PC-3 (cell line): ENCODE data around the gene ST3GAL3. TPM values are rescaled to one million over a fixed set of nuclear protein-coding genes. Genes with fewer than 3 reads are reported as not detected.

Experiments used
- ATAC-seq: fragments of 200-7000 bp; cut with Tn5 transposase; 2 replicates; pipeline ENCODE4 v1.9.1; 2020; ENCODE audit warnings: mild to moderate bottlenecking, moderate library complexity
- BruUV-seq: library from RNA; stranded (reverse); fragments of 400-500 nt; replicated peaks from 2 replicates; lab custom pipeline; 2021; lab: Mats Ljungman, UMichigan
- CTCF ChIA-PET: fragments of 300-600 bp; sonication (Branson Sonifier 250); formaldehyde crosslinking; loops from one replicate; lab custom pipeline; 2022; ENCODE audit warnings: antibody characterized with exemption; lab: Charles Lee
- POLR2A ChIA-PET: fragments of 300-600 bp; sonication (Branson Sonifier 250); formaldehyde crosslinking; loops from one replicate; lab custom pipeline; 2022; ENCODE audit warnings: antibody characterized with exemption; ENCODE audit not compliant: unreplicated experiment; lab: Charles Lee
- DNase-seq: peaks from one replicate; pipeline ENCODE4 v3.0.0-alpha.2; 2015
- H2AFZ ChIP-seq: fragments of 300-600 bp; sonication (generic); 2 replicates; pipeline ENCODE4 v1.6.0; 2016; ENCODE audit warnings: antibody characterized with exemption, low read length
- H3F3A ChIP-seq: fragments of 300-600 bp; sonication (generic); one replicate; pipeline ENCODE4 v1.6.0; 2017; ENCODE audit warnings: antibody characterized with exemption, low read length, control low read depth, mild to moderate bottlenecking; ENCODE audit not compliant: unreplicated experiment
- H3K27ac ChIP-seq: fragments of 300-600 bp; sonication (generic); 2 replicates; pipeline ENCODE4 v1.5.1; 2016; ENCODE audit warnings: mild to moderate bottlenecking, low read length
- H3K27me3 ChIP-seq: fragments of 300-600 bp; sonication (generic); 2 replicates; pipeline ENCODE4 v1.6.1; 2016; ENCODE audit warnings: low read length, mixed read lengths
- H3K36me3 ChIP-seq: fragments of 300-600 bp; sonication (generic); 2 replicates; pipeline ENCODE4 v1.6.1; 2016; ENCODE audit warnings: low read depth, mixed run types, low read length, mixed read lengths
- H3K4me1 ChIP-seq: fragments of 300-600 bp; sonication (generic); 2 replicates; pipeline ENCODE4 v1.5.1; 2016; ENCODE audit warnings: low read length; ENCODE audit not compliant: insufficient read depth
- H3K4me2 ChIP-seq: fragments of 300-600 bp; sonication (generic); 2 replicates; pipeline ENCODE4 v1.6.0; 2016; ENCODE audit warnings: low read length
- H3K4me3 ChIP-seq: fragments of 300-600 bp; sonication (generic); 2 replicates; pipeline ENCODE4 v1.5.1; 2016; ENCODE audit warnings: mild to moderate bottlenecking, low read length, mixed read lengths
- H3K79me2 ChIP-seq: fragments of 300-600 bp; sonication (generic); 2 replicates; pipeline ENCODE4 v1.6.1; 2017; ENCODE audit warnings: low read length, mixed read lengths
- H3K9ac ChIP-seq: fragments of 300-600 bp; sonication (generic); 2 replicates; pipeline ENCODE4 v1.6.0; 2016; ENCODE audit warnings: mild to moderate bottlenecking, low read length
- H3K9me2 ChIP-seq: fragments of 300-600 bp; sonication (generic); replicated peaks from 2 replicates; pipeline ENCODE4 v1.6.1; 2016; ENCODE audit warnings: mixed run types, low read length, mixed read lengths
- H3K9me3 ChIP-seq: fragments of 300-600 bp; sonication (generic); 2 replicates; pipeline ENCODE4 v1.6.1; 2016; ENCODE audit warnings: low read length, mixed read lengths
- H4K20me1 ChIP-seq: fragments of 300-600 bp; sonication (generic); 2 replicates; pipeline ENCODE4 v1.6.1; 2016; ENCODE audit warnings: low read length, mixed read lengths
- EZH2 ChIP-seq: fragments of 300-600 bp; sonication (generic); IDR thresholded peaks from one replicate; pipeline ENCODE4 v1.6.1; 2017; ENCODE audit warnings: antibody characterized with exemption, mild to moderate bottlenecking, low read length; ENCODE audit not compliant: unreplicated experiment
- EZH2phosphoT487 ChIP-seq: fragments of 300-600 bp; sonication (generic); IDR thresholded peaks from 2 replicates; pipeline ENCODE4 v1.6.1; 2018; ENCODE audit warnings: mild to moderate bottlenecking, antibody characterized with exemption, low read length, borderline replicate concordance
- intact Hi-C: fragments of 100-400 bp; cut with micrococcal nuclease; formaldehyde crosslinking; loops from 2 replicates; pipeline ENCODE4 v1.9.0; 2023
- total RNA-seq: library from RNA; depleted of rRNA; stranded (reverse); fragments of >200 nt; gene quantifications from 2 replicates; pipeline ENCODE4 v1.2.3, GENCODE V29; 2014
- TF ChIP-seq, protein P1 (sequence below): fragments of 300-600 bp; sonication (generic); conservative IDR thresholded peaks from 2 replicates; pipeline ENCODE4 v1.5.1; 2017; ENCODE audit warnings: antibody characterized with exemption, low read depth, mild to moderate bottlenecking, low read length

ST3GAL3 gene
- total RNA-seq, 1 experiment from 2014 or later = 9.0 TPM

DNA sequence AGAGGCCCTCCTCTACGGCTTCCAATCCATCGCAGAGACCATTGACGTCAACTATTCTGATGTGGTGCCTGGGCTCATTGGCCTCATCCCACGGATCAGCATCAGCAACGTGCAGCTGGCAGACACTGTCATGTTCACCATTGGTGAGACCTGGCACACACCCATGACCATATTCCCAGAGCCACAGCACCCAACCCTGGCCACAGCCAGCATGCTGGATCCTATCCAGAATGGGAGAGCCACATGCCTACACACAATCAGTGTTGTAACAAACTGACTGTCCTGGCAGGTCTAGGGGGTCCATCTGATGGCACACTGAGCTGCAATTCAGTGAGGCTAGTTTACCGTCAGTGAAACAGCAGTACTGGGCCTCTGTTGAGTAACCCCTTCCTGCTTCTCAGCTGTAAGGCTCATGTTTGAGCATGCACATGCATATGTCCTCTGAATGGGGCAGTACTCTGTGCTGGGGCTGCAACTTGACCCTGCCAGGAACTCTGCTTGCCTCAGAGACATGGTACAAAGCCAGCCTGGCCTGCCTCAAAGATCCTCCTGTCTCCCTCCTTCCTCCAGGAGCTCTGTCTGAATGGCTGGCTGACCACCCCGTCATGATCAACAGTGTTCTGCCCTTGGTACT, 250.2 kb downstream of the ST3GAL3 start:
- Histone ChIP-seq H3K4me3 (no peak overlapping the region), H3K27me3 (no peaks in the 10 kb centered on the region), H3K9me3 (no peaks in the 10 kb centered on the region), H3K36me3 (peaks cover 8% of the 10 kb centered on the region; the same call in 1 of the 2 replicates), H3K9me2 (no peaks in the 10 kb centered on the region), H3K4me1 (no peaks in the 10 kb centered on the region), H3K4me2 (no peak overlapping the region), H3K27ac (no peak overlapping the region), H3K79me2 (peaks cover 23% of the 10 kb centered on the region), H3F3A (no peaks in the 10 kb centered on the region), H3K9ac (no peak overlapping the region), H2AFZ (no peak overlapping the region), H4K20me1 (no peaks in the 10 kb centered on the region)
- intact Hi-C loops = no loop called here
- TF ChIP-seq, protein P1, sequence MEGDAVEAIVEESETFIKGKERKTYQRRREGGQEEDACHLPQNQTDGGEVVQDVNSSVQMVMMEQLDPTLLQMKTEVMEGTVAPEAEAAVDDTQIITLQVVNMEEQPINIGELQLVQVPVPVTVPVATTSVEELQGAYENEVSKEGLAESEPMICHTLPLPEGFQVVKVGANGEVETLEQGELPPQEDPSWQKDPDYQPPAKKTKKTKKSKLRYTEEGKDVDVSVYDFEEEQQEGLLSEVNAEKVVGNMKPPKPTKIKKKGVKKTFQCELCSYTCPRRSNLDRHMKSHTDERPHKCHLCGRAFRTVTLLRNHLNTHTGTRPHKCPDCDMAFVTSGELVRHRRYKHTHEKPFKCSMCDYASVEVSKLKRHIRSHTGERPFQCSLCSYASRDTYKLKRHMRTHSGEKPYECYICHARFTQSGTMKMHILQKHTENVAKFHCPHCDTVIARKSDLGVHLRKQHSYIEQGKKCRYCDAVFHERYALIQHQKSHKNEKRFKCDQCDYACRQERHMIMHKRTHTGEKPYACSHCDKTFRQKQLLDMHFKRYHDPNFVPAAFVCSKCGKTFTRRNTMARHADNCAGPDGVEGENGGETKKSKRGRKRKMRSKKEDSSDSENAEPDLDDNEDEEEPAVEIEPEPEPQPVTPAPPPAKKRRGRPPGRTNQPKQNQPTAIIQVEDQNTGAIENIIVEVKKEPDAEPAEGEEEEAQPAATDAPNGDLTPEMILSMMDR = no peak
- no peak for TF ChIP-seq EZH2phosphoT487
- no peak for TF ChIP-seq EZH2
- no TSS peak for BruUV-seq
- POLR2A ChIA-PET = no interaction called here
- ATAC-seq = no peak
- DNase-seq = no peak
- CTCF ChIA-PET = no interaction called here

DNA sequence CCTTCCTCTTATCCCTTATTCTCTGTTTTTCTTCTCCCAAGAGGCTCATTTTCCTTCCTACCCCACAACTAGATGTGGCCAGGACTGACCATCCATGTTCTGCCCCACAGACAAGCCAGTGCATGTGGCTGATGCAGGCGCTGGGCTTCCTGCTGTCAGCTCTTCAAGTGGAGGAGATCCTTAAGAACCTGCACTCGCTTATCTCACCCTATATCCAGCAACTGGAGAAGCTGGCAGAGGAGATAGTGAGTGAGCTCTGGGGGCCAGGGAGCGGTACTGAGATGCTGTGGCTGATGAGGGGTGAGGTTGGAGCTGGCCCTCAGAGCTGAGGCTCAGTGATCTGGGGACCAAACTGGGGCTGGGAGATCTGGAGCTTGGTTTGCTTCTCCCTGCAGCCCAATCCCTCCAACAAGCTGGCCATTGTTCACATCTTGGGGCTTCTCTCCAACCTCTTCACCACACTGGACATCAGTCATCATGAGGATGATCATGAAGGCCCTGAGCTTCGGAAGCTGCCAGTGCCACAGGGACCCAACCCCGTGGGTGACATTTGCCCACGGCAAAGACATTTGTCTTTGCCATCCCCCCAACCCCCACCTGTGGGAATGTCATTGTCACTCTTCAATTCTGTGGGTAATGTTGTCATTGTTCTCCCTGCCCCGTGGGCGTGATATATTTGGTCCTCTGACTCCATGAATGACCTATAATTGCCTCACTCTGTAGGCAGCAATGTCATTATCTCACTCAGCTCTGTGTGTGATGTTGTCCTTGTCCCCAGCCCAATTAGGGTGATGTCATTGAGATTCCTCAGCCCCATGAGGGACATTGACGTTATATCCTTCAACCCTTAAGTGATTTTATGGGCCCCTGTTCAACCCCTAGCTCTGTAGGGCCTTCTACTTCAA, 251.3 kb downstream of the ST3GAL3 start:
- ATAC-seq (no peak), DNase-seq (no peak)
- Histone ChIP-seq H3K36me3 (peaks cover 8% of the 10 kb centered on the region; the same call in 1 of the 2 replicates), H3K4me1 (no peaks in the 10 kb centered on the region), H3F3A (no peaks in the 10 kb centered on the region), H2AFZ (no peak overlapping the region), H3K27me3 (no peaks in the 10 kb centered on the region), H3K9me3 (no peaks in the 10 kb centered on the region), H3K9me2 (no peaks in the 10 kb centered on the region), H4K20me1 (no peaks in the 10 kb centered on the region), H3K27ac (no peak overlapping the region), H3K4me2 (no peak overlapping the region), H3K9ac (no peak overlapping the region), H3K4me3 (no peak overlapping the region), H3K79me2 (peaks cover 13% of the 10 kb centered on the region)
- no peak for TF ChIP-seq EZH2
- TF ChIP-seq EZH2phosphoT487 = no peak
- TF ChIP-seq, protein P1 = no peak
- CTCF ChIA-PET = no interaction called here
- intact Hi-C loops = no loop called here
- no TSS peak for BruUV-seq
- POLR2A ChIA-PET = no interaction called here

DNA sequence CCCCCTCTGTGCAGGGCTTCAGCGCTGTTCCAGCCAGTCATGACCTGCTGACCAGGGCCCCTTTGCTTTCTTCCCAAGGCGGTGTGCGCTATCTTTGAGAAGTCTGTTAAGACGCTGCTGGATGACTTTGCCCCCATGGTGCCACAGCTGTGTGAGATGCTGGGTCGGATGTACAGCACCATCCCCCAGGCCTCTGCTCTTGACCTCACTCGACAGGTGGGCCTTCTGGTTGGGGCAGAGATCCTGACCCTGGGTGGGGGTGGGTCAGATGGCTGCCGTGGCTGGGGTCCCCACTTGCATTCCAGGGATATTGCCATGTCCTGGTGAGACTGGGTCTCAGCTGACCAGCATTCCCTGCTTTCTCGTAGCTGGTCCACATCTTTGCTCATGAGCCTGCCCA, 253.5 kb downstream of the ST3GAL3 start:
- H3K36me3 ChIP-seq = peaks cover 8% of the 10 kb centered on the region; the same call in 1 of the 2 replicates
- no peaks in the 10 kb centered on the region for H3K27me3 ChIP-seq
- H3K4me1 ChIP-seq = no peaks in the 10 kb centered on the region
- H3K27ac ChIP-seq = no peak overlapping the region
- no peaks in the 10 kb centered on the region for H3K79me2 ChIP-seq
- H3K9me3 ChIP-seq = no peaks in the 10 kb centered on the region
- intact Hi-C loops = no loop called here
- no peaks in the 10 kb centered on the region for H3K9me2 ChIP-seq
- no peaks in the 10 kb centered on the region for H3F3A ChIP-seq
- no peak for DNase-seq
- no peak overlapping the region for H3K9ac ChIP-seq
- no peak overlapping the region for H3K4me2 ChIP-seq
- no TSS peak for BruUV-seq
- no peaks in the 10 kb centered on the region for H4K20me1 ChIP-seq
- ChIA-PET CTCF (no interaction called here), POLR2A (no interaction called here)
- TF ChIP-seq EZH2 (no peak), EZH2phosphoT487 (no peak)
- TF ChIP-seq, protein P1 = no peak
- no peak for ATAC-seq
- H2AFZ ChIP-seq = no peak overlapping the region
- no peak overlapping the region for H3K4me3 ChIP-seq
